Upper lobe of right lung (tissue), 1 donor: ENCODE measurements around the gene IRF1. TPM values are rescaled to one million over a fixed set of nuclear protein-coding genes. Genes with fewer than 3 reads are reported as not detected.

Source experiments
- ATAC-seq: fragments of 200-7000 bp; cut with Tn5 transposase; one replicate; pipeline ENCODE4 v1.9.1; 2020; ENCODE audit warnings: mild to moderate bottlenecking, moderate library complexity
- DNase-seq: peaks from one replicate; pipeline ENCODE4 v3.0.0-alpha.2; 2020
- H3K27ac ChIP-seq: fragments of 200-600 bp; one replicate; pipeline ENCODE4 v1.8.0; 2022
- H3K27me3 ChIP-seq: fragments of 200-600 bp; one replicate; pipeline ENCODE4 v1.8.0; 2022; ENCODE audit warnings: mild to moderate bottlenecking
- H3K36me3 ChIP-seq: fragments of 200-600 bp; one replicate; pipeline ENCODE4 v1.8.0; 2022
- H3K4me1 ChIP-seq: fragments of 200-600 bp; one replicate; pipeline ENCODE4 v1.8.0; 2022
- H3K4me3 ChIP-seq: fragments of 200-600 bp; one replicate; pipeline ENCODE4 v1.8.0; 2022; ENCODE audit warnings: mild to moderate bottlenecking
- H3K9me3 ChIP-seq: fragments of 200-600 bp; one replicate; pipeline ENCODE4 v1.8.0; 2022
- intact Hi-C: fragments of 100-400 bp; cut with DNase I; formaldehyde crosslinking; loops from one replicate; pipeline ENCODE4 v1.11.0; 2022
- total RNA-seq: library from RNA; stranded (reverse); fragmentation: NEBNext Ultra II Directional; extraction: Animal tissue kit (Norgen Biotek cat#: 25700); gene quantifications from one replicate; pipeline ENCODE4 v1.2.1, GENCODE V29; 2021
- TF ChIP-seq, protein P1 (sequence below): fragments of 200-600 bp; IDR thresholded peaks from one replicate; pipeline ENCODE4 v1.8.0; 2022; ENCODE audit warnings: antibody characterized with exemption
- donor health status: DM: no; HTN: yes; CAD: no; lungs with severe emphysema.

Gene IRF1
- total RNA-seq, 1 donor from 2014 or later = 59.5 TPM

DNA sequence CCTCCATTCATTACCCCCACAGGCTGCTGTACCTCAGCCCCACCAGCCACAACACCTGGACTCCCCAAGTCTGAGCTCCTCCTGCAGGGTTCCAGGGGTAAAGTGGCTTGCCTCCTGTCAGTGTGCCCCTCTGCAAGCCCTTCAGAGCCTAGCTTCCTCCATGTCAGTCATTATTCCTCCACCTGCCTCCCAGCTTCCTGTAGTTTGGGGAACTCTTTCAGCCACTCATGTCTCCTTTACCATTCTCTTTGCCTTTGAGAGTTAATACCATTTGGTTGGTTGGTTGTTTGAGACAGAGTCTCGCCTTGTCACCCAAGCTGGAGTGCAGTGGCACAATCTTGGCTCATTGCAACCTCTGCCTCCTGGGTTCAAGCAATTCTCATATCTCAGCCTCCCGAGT, 36.2 kb downstream of the IRF1 start:
- intact Hi-C loops = no loop called here
- Histone ChIP-seq H3K4me3 (no peak overlapping the region), H3K27me3 (no peaks in the 10 kb centered on the region), H3K4me1 (peaks cover 40% of the 10 kb centered on the region), H3K9me3 (no peaks in the 10 kb centered on the region), H3K36me3 (peaks cover 19% of the 10 kb centered on the region), H3K27ac (no peak overlapping the region)
- no peak for ATAC-seq
- TF ChIP-seq, protein P1, sequence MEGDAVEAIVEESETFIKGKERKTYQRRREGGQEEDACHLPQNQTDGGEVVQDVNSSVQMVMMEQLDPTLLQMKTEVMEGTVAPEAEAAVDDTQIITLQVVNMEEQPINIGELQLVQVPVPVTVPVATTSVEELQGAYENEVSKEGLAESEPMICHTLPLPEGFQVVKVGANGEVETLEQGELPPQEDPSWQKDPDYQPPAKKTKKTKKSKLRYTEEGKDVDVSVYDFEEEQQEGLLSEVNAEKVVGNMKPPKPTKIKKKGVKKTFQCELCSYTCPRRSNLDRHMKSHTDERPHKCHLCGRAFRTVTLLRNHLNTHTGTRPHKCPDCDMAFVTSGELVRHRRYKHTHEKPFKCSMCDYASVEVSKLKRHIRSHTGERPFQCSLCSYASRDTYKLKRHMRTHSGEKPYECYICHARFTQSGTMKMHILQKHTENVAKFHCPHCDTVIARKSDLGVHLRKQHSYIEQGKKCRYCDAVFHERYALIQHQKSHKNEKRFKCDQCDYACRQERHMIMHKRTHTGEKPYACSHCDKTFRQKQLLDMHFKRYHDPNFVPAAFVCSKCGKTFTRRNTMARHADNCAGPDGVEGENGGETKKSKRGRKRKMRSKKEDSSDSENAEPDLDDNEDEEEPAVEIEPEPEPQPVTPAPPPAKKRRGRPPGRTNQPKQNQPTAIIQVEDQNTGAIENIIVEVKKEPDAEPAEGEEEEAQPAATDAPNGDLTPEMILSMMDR = no peak
- no peak for DNase-seq

DNA sequence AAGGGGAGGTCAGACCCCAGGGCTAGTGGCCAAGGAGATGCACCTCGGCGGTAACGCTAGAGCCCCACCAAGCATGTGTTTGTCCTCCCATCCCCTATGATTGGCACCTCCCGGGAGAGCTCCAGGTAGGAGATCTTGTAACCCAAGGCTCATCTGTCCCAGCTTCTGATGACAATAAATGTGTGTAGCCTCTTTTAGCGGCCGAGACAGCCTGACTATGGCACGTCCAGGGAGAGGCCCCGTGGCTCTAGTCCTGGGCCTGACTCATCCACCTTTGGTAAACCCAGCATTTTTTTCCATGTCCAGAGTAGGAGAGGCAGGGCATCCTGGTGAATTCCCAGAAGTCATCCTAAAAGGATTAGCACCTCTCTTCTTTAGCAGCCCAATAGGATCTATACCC, 39.2 kb downstream of the IRF1 start:
- H3K27ac ChIP-seq = no peak overlapping the region

DNA sequence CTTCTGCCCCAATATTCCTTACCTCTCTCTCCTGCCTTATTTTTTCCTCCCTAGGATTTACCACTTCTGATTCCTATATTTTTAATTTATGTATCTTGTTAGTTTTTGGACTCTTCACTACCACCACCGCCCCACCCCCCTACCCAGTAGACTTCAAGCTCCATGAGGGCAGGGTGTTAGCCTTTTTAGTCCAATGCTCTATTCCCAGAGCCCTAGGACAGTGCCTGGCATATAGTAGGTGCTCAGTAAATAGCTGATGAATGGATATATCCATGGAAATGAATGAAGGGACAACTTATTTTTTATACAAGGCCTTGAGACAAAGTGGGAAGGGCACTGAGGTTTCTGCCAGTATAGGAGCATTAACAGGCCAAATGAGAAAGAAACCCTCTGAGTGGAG, 41.5 kb downstream of the IRF1 start:
- Histone ChIP-seq H3K27me3 (no peaks in the 10 kb centered on the region), H3K4me1 (peaks cover 36% of the 10 kb centered on the region), H3K27ac (no peak overlapping the region), H3K4me3 (no peak overlapping the region), H3K36me3 (peaks cover 19% of the 10 kb centered on the region), H3K9me3 (no peaks in the 10 kb centered on the region)
- intact Hi-C loops = no loop called here
- ATAC-seq (no peak), DNase-seq (no peak)
- TF ChIP-seq, protein P1 = no peak

More for the DNA sequence above, 39.2 kb downstream of the IRF1 start:
- peaks cover 19% of the 10 kb centered on the region for H3K36me3 ChIP-seq
- peaks cover 27% of the 10 kb centered on the region for H3K4me1 ChIP-seq
- H3K27me3 ChIP-seq = no peaks in the 10 kb centered on the region
- no peaks in the 10 kb centered on the region for H3K9me3 ChIP-seq
- H3K4me3 ChIP-seq = no peak overlapping the region
- ATAC-seq = no peak
- TF ChIP-seq, protein P1 = no peak
- intact Hi-C loops = no loop called here
- DNase-seq = no peak

DNA sequence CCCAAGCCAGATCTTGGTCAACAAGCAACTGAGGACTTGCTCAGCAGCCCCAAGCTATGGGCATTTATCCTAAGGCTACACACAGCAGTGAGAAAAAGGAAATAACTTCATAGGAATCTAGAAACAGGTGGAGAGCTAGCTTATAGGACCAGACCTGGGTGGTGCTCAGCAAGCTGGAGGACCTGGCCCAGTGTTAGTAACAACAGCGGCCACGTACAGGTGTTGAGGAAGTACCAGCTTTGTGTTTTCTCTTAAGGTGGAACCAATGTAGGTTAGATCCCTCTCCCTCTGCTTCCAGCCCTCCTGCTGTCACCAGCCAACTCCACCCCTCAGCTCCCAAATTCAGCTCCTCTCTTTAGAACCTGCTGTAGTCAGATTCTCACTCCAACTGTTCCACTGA, 43.4 kb downstream of the IRF1 start:
- TF ChIP-seq, protein P1 = no peak
- Histone ChIP-seq H3K9me3 (no peaks in the 10 kb centered on the region), H3K36me3 (peaks cover 16% of the 10 kb centered on the region), H3K27me3 (no peaks in the 10 kb centered on the region), H3K27ac (peak overlapping the region; percentile 17), H3K4me3 (no peak overlapping the region), H3K4me1 (peaks cover 41% of the 10 kb centered on the region)
- DNase-seq = no peak
- intact Hi-C loops = no loop called here
- no peak for ATAC-seq

DNA sequence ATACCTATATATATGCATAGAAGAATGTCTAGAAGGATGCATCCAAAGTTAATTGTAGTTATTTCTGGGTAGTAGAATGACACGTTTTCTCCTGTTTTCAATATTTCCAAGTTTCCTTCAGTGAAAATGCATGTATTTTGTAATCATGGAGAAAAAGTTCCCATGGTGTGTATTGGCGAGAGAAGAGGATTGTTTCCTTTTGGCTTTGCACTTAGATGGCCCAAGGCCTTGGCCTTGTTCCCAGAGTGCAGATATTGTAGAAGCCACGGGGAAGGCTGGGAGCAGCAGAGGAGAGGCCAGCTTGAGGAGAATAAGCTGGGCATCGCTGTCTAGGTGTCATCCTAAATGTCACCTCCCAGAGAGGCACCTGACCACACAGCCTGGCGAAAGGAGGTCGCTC, 44.0 kb downstream of the IRF1 start:
- DNase-seq (no peak), ATAC-seq (peak; percentile 65)
- H3K9me3 ChIP-seq = no peaks in the 10 kb centered on the region
- H3K36me3 ChIP-seq = peaks cover 11% of the 10 kb centered on the region
- TF ChIP-seq, protein P1 = no peak
- H3K27ac ChIP-seq = peak overlapping the region; percentile 17
- no peak overlapping the region for H3K4me3 ChIP-seq
- intact Hi-C loops = no loop called here
- peaks cover 44% of the 10 kb centered on the region for H3K4me1 ChIP-seq
- no peaks in the 10 kb centered on the region for H3K27me3 ChIP-seq

DNA sequence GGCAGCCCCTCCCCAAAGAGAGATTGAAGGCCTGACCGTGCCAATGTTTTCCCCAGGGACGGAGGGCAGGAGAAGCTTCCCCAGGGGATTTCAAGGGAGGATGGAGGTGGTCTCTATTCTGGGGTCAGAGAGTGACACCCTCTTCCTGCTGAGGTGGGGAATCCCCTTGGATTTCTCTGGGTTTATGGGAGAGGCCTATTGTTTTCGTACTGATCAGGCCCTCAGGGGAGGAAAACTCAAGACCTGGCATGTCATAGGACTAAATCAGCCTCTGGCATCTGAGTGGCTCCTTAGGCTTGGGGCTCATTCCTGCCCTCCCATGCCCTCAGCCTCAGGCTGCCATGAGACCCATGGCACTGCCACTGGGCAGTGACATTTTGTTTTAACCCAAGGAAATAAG, 44.6 kb downstream of the IRF1 start:
- peak overlapping the region; percentile 9 for H3K27ac ChIP-seq
- peaks cover 47% of the 10 kb centered on the region for H3K4me1 ChIP-seq
- H3K27me3 ChIP-seq = no peaks in the 10 kb centered on the region
- no peaks in the 10 kb centered on the region for H3K9me3 ChIP-seq
- ATAC-seq (peak; percentile 8), DNase-seq (no peak)
- intact Hi-C loops = no loop called here
- peaks cover 6% of the 10 kb centered on the region for H3K36me3 ChIP-seq
- TF ChIP-seq, protein P1 = no peak
- H3K4me3 ChIP-seq = no peak overlapping the region
